WERI-Rb-1 (cell line): ENCODE data around the gene MAGEB3.

Experiments used
- DNase-seq: peaks from one replicate; pipeline ENCODE4 v3.0.0-alpha.2; 2020
- H3K27ac ChIP-seq: fragments of 250-450 bp; sonication (Bioruptor Pico); 2 replicates; pipeline ENCODE4 v1.5.1; 2020; ENCODE audit warnings: mild to moderate bottlenecking, moderate library complexity
- H3K27me3 ChIP-seq: fragments of 250-450 bp; sonication (Bioruptor Pico); 2 replicates; pipeline ENCODE4 v1.5.1; 2021; ENCODE audit warnings: mild to moderate bottlenecking, low read depth, moderate library complexity; ENCODE audit not compliant: insufficient read depth, severe bottlenecking
- H3K36me3 ChIP-seq: fragments of 250-450 bp; sonication (Bioruptor Pico); 2 replicates; pipeline ENCODE4 v1.5.1; 2020; ENCODE audit warnings: mild to moderate bottlenecking, moderate library complexity
- H3K4me3 ChIP-seq: 2 replicates; pipeline ENCODE4 v1.5.1; 2011; ENCODE audit warnings: low read depth, mild to moderate bottlenecking, control low read depth, low read length
- H3K9me3 ChIP-seq: fragments of 250-450 bp; sonication (Bioruptor Pico); 2 replicates; pipeline ENCODE4 v1.5.1; 2021; ENCODE audit warnings: mild to moderate bottlenecking, moderate library complexity; ENCODE audit not compliant: severe bottlenecking
- CTCF ChIP-seq: IDR thresholded peaks from 2 replicates; pipeline ENCODE4 v1.5.1; 2011; ENCODE audit warnings: low read depth, mild to moderate bottlenecking, control low read depth, inconsistent platforms, low read length

The MAGEB3 gene

GRCh38 chrX:30228526-30228925, 1.9 kb upstream of the MAGEB3 start:
- Histone ChIP-seq H3K9me3 (no peaks in the 10 kb centered on the region), H3K27ac (no peak overlapping the region), H3K36me3 (no peaks in the 10 kb centered on the region), H3K4me3 (no peak overlapping the region), H3K27me3 (peaks cover 3% of the 10 kb centered on the region)
- no peak for TF ChIP-seq CTCF
- no peak for DNase-seq

- H3K9me3 ChIP-seq: no peaks in the 10 kb centered on the region
- no peak within 1 kb of the TSS for H3K27ac ChIP-seq
- H3K4me3 ChIP-seq: no peak within 1 kb of the TSS
- H3K36me3 ChIP-seq: no peaks in the 10 kb centered on the region
- DNase-seq: no peak
- no peak for TF ChIP-seq CTCF
- H3K27me3 ChIP-seq: peaks cover 11% of the 10 kb centered on the region
Observed at GRCh38 chrX:30241724-30242415, 11.4 kb downstream of the MAGEB3 start, which contains the start of gene MAGEB4. MAGEB4 (plus strand) TSS chrX:30242000; CDS start chrX:30242136, 136 bp downstream.

GRCh38 chrX:30246769-30247489, 16.5 kb downstream of the MAGEB3 start, which contains the start of gene MAGEB1:
MAGEB1 (plus strand) TSS chrX:30247146; CDS start chrX:30250494, 3,348 bp downstream.
- no peak within 1 kb of the TSS for H3K27ac ChIP-seq
- DNase-seq: no peak
- peak; percentile 21; the same call in 1 of the 2 replicates for TF ChIP-seq CTCF

GRCh38 chrX:30248854-30249253, 18.4 kb downstream of the MAGEB3 start:
- H3K36me3 ChIP-seq: no peaks in the 10 kb centered on the region
- H3K9me3 ChIP-seq: no peaks in the 10 kb centered on the region
- no peak overlapping the region for H3K4me3 ChIP-seq
- H3K27ac ChIP-seq: no peak overlapping the region
- no peak for TF ChIP-seq CTCF
- no peak for DNase-seq
- peaks cover 7% of the 10 kb centered on the region for H3K27me3 ChIP-seq

More at GRCh38 chrX:30246769-30247489, 16.5 kb downstream of the MAGEB3 start, which contains the start of gene MAGEB1:
- Histone ChIP-seq H3K4me3 (no peak within 1 kb of the TSS), H3K9me3 (no peaks in the 10 kb centered on the region), H3K27me3 (peaks cover 7% of the 10 kb centered on the region), H3K36me3 (no peaks in the 10 kb centered on the region)

GRCh38 chrX:30253257-30253656, 22.8 kb downstream of the MAGEB3 start:
- Histone ChIP-seq H3K36me3 (no peaks in the 10 kb centered on the region), H3K27ac (no peak overlapping the region), H3K4me3 (no peak overlapping the region), H3K27me3 (no peaks in the 10 kb centered on the region), H3K9me3 (no peaks in the 10 kb centered on the region)
- DNase-seq: no peak
- no peak for TF ChIP-seq CTCF
